Activated CD4-positive, alpha-beta memory T cell treated with anti-CD3 and anti-CD28 coated beads for 36 hours (primary cell): ENCODE results near the gene PCCB. TPM values are rescaled to one million over a fixed set of nuclear protein-coding genes. Genes with fewer than 3 reads are reported as not detected.
"Not testable (repeated sequence)": the region's sequence is repeated elsewhere in the genome, so short reads cannot be mapped to it uniquely, and the experiment has no call there.

Experiments
- CTCF ChIA-PET: fragments of 350-600 bp; sonication (Branson Sonifier 250); formaldehyde crosslinking; loops from one replicate; lab custom pipeline; 2021; ENCODE audit warnings: antibody characterized with exemption, inconsistent platforms; lab: Charles Lee
- POLR2A ChIA-PET: fragments of 350-600 bp; sonication (Branson Sonifier 250); formaldehyde crosslinking; loops from one replicate; lab custom pipeline; 2021; ENCODE audit warnings: antibody characterized with exemption; lab: Charles Lee
- DNase-seq: peaks from one replicate; pipeline ENCODE4 v3.0.0-alpha.2; 2020
- H3K27ac Mint-ChIP-seq: one replicate; pipeline ENCODE4 v1.8.0; 2021; ENCODE audit warnings: mixed read lengths
- H3K27me3 Mint-ChIP-seq: one replicate; pipeline ENCODE4 v1.8.0; 2021; ENCODE audit warnings: mixed read lengths
- H3K36me3 Mint-ChIP-seq: one replicate; pipeline ENCODE4 v1.8.0; 2021; ENCODE audit warnings: mixed read lengths
- H3K4me1 Mint-ChIP-seq: one replicate; pipeline ENCODE4 v1.8.0; 2021; ENCODE audit warnings: low read depth, mixed read lengths
- H3K4me3 Mint-ChIP-seq: one replicate; pipeline ENCODE4 v1.8.0; 2021; ENCODE audit warnings: mild to moderate bottlenecking, mixed read lengths
- H3K9me3 Mint-ChIP-seq: one replicate; pipeline ENCODE4 v1.8.0; 2021; ENCODE audit warnings: mixed read lengths
- intact Hi-C: fragments of 100-400 bp; cut with micrococcal nuclease; formaldehyde crosslinking; loops from one replicate; pipeline ENCODE4 v1.15.1; 2023
- total RNA-seq, 2 experiments: library from RNA; stranded (reverse); gene quantifications; one replicate each; pipeline ENCODE4 v1.2.3, GENCODE V29; 2021

Gene PCCB
- total RNA-seq, 2 experiments from 2014 or later = 54.5 to 58.9 TPM

DNA sequence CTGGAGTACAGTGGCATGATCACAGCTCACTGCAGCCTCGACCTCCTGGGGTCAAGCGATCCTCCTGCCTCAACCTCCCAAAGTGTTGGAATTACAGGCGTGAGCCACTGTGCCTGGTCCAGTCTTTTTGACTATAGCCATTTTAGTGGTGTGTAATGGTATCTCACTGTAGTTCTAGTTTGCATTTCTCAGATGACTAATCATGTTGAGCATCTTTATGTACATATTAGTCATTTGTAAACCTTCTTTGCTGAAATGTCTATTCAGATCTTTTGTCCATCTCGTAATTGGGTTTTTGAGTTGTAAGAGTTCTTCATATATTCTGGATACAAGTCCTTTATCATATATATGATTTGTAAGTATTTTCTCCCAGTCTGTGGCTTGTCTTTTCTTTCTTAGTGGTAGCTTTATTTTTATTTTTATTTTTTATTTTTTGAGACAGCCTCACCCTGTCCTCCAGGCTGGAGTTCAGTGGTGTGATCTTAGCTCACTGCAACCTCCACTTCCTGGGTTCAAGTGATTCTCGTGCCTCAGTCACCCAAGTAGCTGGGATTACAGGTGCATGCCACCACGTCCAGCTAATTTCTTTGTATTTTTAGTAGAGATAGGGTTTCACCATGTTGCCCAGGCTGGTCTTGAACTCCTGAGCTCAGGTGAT, 16.5 kb downstream of the PCCB start:
- POLR2A ChIA-PET, H3K27me3 Mint-ChIP-seq, H3K27ac Mint-ChIP-seq, DNase-seq, H3K9me3 Mint-ChIP-seq, H3K4me3 Mint-ChIP-seq, CTCF ChIA-PET: not testable (repeated sequence)
- intact Hi-C loops = loop anchor here (2.0 kb wide), 1 partner anchor 16 kb away; the partner anchor contains the start of gene PCCB
- Mint-ChIP-seq H3K36me3 (peaks cover 39% of the 10 kb centered on the region), H3K4me1 (peaks cover 23% of the 10 kb centered on the region)

DNA sequence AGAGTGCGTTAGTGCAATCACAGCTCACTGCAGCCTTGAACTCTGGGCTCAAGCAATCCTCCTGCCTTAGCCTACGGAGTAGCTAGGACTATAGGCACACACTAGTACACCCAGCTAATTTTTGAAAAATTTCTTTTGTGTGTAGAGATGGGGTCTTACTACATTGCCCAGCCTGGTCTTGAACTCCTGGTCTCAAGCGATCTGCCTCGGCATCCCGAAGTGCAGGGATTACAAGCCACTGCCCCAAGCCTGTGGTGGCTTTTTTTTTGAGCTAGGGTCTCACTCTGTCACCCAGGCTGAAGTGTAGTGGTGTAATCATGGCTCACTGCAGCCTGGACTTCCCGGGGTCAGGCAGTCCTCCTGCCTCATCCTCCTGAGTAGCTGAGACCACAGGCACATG, 17.1 kb downstream of the PCCB start:
- H3K27me3 Mint-ChIP-seq = no peaks in the 10 kb centered on the region
- peaks cover 29% of the 10 kb centered on the region for H3K4me1 Mint-ChIP-seq
- CTCF ChIA-PET = no interaction called here
- intact Hi-C loops = loop anchor here (2.0 kb wide), 1 partner anchor 16 kb away; the partner anchor contains the start of gene PCCB
- no peak overlapping the region for H3K27ac Mint-ChIP-seq
- POLR2A ChIA-PET = no interaction called here
- DNase-seq = no peak
- peaks cover 33% of the 10 kb centered on the region for H3K36me3 Mint-ChIP-seq
- no peak overlapping the region for H3K4me3 Mint-ChIP-seq
- H3K9me3 Mint-ChIP-seq = no peaks in the 10 kb centered on the region

DNA sequence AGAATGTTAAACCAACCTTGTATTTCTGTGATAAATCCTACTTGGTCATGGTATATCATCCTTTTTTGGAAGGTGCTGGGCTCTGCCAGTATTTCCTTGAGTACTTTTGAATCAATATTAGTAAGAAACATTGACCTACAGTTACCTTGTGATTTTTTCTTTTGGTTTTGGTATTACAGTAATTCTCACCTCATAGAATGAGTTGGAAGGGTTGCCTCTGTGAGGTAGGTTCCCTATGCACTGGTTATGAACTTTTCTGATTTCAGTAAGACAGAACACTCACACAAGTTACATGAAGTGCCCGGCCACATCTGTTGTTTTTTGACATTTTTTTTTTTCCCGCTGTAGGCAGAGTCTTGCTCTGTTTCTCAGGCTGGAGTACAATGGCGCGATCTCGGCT, 20.0 kb downstream of the PCCB start:
- H3K36me3 Mint-ChIP-seq = peaks cover 35% of the 10 kb centered on the region
- POLR2A ChIA-PET = no interaction called here
- intact Hi-C loops = loop anchor here (5.0 kb wide), 1 partner anchor 482 kb away; the partner anchor contains the start of gene STAG1
- H3K27ac Mint-ChIP-seq = no peak overlapping the region
- H3K9me3 Mint-ChIP-seq = no peaks in the 10 kb centered on the region
- H3K4me1 Mint-ChIP-seq = peaks cover 34% of the 10 kb centered on the region
- CTCF ChIA-PET = no interaction called here
- peak; percentile 28 for DNase-seq
- H3K27me3 Mint-ChIP-seq = no peaks in the 10 kb centered on the region
- H3K4me3 Mint-ChIP-seq = no peak overlapping the region

DNA sequence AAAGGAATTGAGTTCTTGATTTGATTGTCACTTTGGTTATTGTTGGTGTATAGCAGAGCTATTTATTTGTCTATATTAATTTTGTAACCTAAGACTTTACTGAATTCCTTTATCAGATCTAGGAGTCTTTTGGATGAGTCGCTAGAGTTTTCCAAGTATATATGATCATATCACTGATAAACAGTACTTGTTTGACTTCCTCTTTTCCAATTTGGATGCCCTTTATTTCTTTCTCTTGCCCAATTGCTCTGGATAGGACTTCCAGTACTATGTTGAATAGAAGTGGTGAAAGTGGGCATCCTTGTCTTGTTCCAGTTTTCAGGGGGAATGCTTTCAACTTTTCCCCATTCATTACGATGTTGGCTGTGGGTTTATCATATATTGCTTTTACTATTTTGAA, 21.5 kb downstream of the PCCB start:
- H3K4me1 Mint-ChIP-seq = peaks cover 31% of the 10 kb centered on the region
- H3K9me3 Mint-ChIP-seq, H3K27ac Mint-ChIP-seq, POLR2A ChIA-PET, H3K27me3 Mint-ChIP-seq, H3K4me3 Mint-ChIP-seq, DNase-seq: not testable (repeated sequence)
- CTCF ChIA-PET = interaction anchor here (1.1 kb wide), 1 partner anchor 21 kb away, joined by 3 read pairs; no protein-coding TSS in a partner anchor
- intact Hi-C loops = loop anchor here (5.0 kb wide), 1 partner anchor 481 kb away; the partner anchor contains the start of gene STAG1
- H3K36me3 Mint-ChIP-seq = peaks cover 28% of the 10 kb centered on the region

DNA sequence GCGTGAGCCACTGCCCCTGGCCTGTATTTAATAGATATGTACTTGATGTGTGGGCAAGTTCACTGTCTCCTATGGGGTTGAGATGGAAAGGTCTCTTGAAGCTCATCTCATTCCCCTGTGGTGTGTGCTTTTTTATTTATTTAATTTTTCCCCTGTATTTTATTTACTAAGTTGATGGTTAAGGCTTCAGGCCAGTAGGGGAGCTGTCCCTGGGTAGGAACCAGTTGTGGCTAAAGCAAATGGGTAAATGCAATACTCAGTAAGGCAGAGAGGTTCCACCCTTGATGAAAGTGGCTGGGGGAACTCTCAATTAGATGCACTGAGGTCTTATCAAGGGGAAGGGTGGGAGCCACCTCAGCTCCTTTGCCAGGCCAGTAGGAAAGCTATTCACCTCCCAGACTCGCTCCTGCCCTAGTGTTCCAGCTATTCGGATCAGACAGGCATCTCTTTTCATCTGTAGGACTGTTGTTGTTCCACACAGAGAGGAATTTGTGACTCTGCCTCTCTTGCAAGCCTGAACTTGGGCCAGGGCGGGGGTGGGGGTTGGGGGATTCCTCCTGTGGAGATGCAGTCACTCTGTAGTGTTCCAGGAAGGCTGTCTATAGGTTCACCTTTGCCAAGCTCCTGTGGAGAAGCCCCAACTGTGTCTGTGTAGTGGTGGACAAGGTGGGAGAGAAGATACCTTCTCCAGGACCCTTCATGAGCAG, 26.1 kb downstream of the PCCB start:
- Mint-ChIP-seq H3K4me3 (no peak overlapping the region), H3K9me3 (peaks cover 24% of the 10 kb centered on the region), H3K27ac (no peak overlapping the region), H3K4me1 (peaks cover 16% of the 10 kb centered on the region), H3K36me3 (peaks cover 42% of the 10 kb centered on the region), H3K27me3 (no peaks in the 10 kb centered on the region)
- CTCF ChIA-PET = no interaction called here
- POLR2A ChIA-PET = no interaction called here
- intact Hi-C loops = no loop called here
- no peak for DNase-seq

DNA sequence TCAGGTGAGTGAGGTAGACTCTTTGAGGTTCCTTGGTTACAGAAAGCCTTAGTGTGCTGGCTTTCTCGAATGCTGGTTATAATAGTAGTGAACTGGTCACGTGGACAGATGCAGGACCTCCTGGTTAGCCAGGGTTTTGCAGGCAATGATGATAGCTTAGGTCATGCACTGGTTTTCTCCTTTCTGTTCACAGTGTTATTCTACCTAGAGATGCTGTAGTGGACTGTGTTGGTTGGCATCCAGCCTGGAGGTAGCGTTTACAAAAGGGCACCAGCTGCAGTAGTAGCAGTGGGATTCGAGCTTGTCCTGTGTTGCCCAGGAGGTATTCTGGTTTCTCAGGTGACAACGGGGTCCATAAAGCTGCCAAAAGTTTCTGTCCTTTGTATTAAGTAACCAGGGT, 27.0 kb downstream of the PCCB start:
- H3K4me1 Mint-ChIP-seq = peaks cover 11% of the 10 kb centered on the region
- intact Hi-C loops = no loop called here
- DNase-seq = no peak
- CTCF ChIA-PET = no interaction called here
- no peak overlapping the region for H3K4me3 Mint-ChIP-seq
- H3K27me3 Mint-ChIP-seq = no peaks in the 10 kb centered on the region
- H3K9me3 Mint-ChIP-seq = peaks cover 28% of the 10 kb centered on the region
- peaks cover 50% of the 10 kb centered on the region for H3K36me3 Mint-ChIP-seq
- POLR2A ChIA-PET = no interaction called here
- H3K27ac Mint-ChIP-seq = no peak overlapping the region

DNA sequence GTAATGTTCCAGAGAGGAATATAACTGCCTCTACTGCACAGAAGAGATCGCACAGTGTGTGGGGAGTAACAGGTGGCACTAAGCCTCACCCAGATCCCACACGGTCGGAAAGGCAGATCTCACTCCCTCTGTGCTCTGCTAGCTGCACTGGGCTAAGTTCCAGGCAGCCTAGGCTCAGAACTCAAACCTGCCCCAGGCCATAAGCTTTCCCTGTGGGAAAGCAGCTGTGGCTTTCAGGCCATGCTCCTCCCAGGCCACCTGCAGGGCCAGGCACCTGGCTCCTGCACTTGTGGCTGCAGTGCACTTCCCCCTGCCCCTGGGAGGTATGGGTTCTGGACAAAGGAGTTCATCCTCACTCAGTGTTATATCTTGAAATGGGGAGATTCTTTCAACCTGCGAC, 27.5 kb downstream of the PCCB start:
- peaks cover 8% of the 10 kb centered on the region for H3K4me1 Mint-ChIP-seq
- no peak overlapping the region for H3K4me3 Mint-ChIP-seq
- H3K36me3 Mint-ChIP-seq = peaks cover 52% of the 10 kb centered on the region
- CTCF ChIA-PET = no interaction called here
- H3K27me3 Mint-ChIP-seq = no peaks in the 10 kb centered on the region
- H3K9me3 Mint-ChIP-seq = peaks cover 28% of the 10 kb centered on the region
- intact Hi-C loops = no loop called here
- POLR2A ChIA-PET = no interaction called here
- DNase-seq = no peak
- no peak overlapping the region for H3K27ac Mint-ChIP-seq

DNA sequence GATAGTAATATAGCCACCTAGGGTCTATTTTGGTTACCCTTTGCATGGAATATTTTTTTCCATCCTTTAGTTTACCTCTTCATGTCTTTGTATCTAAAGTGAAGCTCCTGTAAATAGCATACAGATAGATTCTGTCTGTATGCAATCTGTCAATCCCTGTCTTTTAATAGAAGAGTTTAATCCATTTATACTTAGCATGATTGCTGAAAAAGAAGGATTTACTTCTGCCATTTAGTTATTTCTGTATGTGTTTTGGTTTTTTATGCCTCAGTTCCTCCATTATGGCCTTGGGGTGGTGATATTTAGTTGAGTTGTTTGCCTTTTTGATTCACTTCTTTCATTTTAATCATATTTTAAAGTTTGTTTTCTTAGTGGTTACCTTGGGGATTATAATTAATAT, 29.0 kb downstream of the PCCB start:
- Mint-ChIP-seq H3K36me3 (peaks cover 53% of the 10 kb centered on the region), H3K9me3 (peaks cover 28% of the 10 kb centered on the region), H3K27ac (no peak overlapping the region), H3K4me3 (no peak overlapping the region), H3K4me1 (peaks cover 6% of the 10 kb centered on the region), H3K27me3 (no peaks in the 10 kb centered on the region)
- intact Hi-C loops = no loop called here
- ChIA-PET POLR2A (no interaction called here), CTCF (no interaction called here)
- no peak for DNase-seq

DNA sequence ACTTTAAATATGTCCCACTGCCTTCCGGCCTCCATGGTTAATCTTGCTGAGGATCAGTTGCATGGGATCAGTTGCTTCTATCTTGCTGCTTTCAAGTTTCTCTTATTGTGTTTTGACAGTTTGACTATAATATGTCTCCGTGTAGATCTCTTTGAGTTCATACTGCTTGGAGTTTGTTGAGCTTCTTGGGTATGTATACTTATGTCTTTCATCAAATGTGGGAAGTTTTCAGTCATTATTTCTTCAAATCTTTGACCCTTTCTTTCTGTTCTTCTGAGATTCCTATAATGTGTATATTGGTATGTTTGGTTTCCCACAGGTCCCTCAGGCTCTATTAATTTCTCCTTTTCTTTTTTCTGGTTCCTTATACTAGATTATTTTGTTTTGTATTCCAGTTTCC, 30.8 kb downstream of the PCCB start:
- no peaks in the 10 kb centered on the region for H3K27me3 Mint-ChIP-seq
- CTCF ChIA-PET = no interaction called here
- peaks cover 28% of the 10 kb centered on the region for H3K9me3 Mint-ChIP-seq

DNA sequence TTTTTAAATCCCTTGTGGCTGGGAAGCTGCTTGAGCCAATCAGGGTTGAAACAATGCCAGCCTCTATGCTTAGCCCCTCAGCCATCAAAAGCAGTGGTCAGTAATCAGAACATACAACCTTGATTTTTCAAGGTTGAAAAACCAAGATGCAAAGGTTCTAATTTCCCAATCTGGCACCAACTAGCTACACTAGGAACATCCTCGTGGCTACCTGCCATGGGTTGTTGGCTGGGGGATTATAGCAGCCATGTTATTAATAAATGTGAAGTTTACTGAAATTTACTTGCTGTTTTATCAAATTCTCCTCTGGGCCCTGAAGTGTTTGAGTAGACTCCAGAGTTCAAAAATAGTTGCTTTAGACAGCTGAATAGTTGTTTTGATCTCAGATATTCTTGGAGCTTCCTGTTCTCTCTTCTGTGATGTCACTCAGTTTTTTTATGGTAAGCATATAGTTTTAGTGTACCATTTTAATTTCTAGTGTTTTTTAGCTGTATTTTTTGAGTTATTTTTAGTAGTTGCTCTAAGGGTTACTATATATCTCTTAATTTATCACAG, 31.9 kb downstream of the PCCB start:
- Mint-ChIP-seq H3K36me3 (peaks cover 63% of the 10 kb centered on the region), H3K27ac (no peak overlapping the region), H3K4me1 (peaks cover 6% of the 10 kb centered on the region), H3K9me3 (peaks cover 28% of the 10 kb centered on the region), H3K4me3 (no peak overlapping the region), H3K27me3 (no peaks in the 10 kb centered on the region)
- POLR2A ChIA-PET = no interaction called here
- DNase-seq = no peak
- intact Hi-C loops = no loop called here
- CTCF ChIA-PET = no interaction called here

More for the DNA sequence above, 30.8 kb downstream of the PCCB start:
- intact Hi-C loops = no loop called here
- Mint-ChIP-seq H3K4me3 (no peak overlapping the region), H3K36me3 (peaks cover 57% of the 10 kb centered on the region), H3K4me1 (peaks cover 6% of the 10 kb centered on the region), H3K27ac (no peak overlapping the region)
- no peak for DNase-seq
- POLR2A ChIA-PET = no interaction called here

DNA sequence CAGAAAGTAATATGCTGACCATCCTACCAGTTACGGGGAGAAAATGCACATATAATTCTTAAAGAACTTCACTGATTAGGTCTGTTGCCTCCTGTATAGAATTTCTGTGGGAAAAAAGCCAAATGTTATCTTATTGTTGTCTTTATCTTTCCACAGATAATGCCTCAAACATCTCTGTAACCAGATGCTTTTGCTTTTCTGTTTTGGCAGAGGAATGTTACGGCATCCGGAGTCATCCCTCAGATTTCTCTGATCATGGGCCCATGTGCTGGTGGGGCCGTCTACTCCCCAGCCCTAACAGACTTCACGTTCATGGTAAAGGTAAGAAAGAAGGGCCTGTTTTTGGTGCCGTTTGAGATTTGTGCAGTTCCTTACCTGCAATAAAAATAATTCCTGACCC, 33.5 kb downstream of the PCCB start:
- CTCF ChIA-PET = no interaction called here
- intact Hi-C loops = no loop called here
- DNase-seq = no peak
- Mint-ChIP-seq H3K27me3 (no peaks in the 10 kb centered on the region), H3K9me3 (peaks cover 21% of the 10 kb centered on the region), H3K27ac (no peak overlapping the region), H3K4me3 (no peak overlapping the region), H3K36me3 (peaks cover 62% of the 10 kb centered on the region), H3K4me1 (peaks cover 6% of the 10 kb centered on the region)
- POLR2A ChIA-PET = no interaction called here

DNA sequence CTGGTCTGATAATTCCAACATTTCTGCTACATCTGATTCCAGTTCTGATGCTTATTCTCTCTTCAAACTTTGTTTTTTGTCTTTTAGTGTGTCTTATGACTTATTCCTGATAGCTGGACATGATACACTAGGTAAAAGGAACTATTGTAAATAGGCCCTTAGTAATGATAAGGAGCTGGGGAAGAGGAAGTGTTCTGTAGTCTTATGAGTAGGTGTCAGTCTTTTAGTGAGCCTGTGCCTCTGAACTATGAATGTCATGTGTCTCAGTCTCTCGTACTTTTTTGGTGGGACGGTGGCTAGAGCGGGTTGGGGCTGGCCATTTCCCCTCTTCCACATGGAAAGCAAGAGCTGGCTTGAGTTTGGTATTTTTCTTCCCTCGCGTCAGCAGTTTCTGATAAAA, 41.2 kb downstream of the PCCB start:
- POLR2A ChIA-PET = no interaction called here
- CTCF ChIA-PET = interaction anchor here (0.6 kb wide), 1 partner anchor 173 kb away, joined by 4 read pairs; no protein-coding TSS in a partner anchor
- H3K27me3 Mint-ChIP-seq = no peaks in the 10 kb centered on the region
- H3K4me1 Mint-ChIP-seq = no peaks in the 10 kb centered on the region
- peaks cover 39% of the 10 kb centered on the region for H3K36me3 Mint-ChIP-seq
- DNase-seq = no peak
- no peaks in the 10 kb centered on the region for H3K9me3 Mint-ChIP-seq
- intact Hi-C loops = no loop called here
- no peak overlapping the region for H3K27ac Mint-ChIP-seq
- H3K4me3 Mint-ChIP-seq = no peak overlapping the region
